Measurements from ENCODE around the gene CDC42BPB.

CDC42BPB gene

DNA sequence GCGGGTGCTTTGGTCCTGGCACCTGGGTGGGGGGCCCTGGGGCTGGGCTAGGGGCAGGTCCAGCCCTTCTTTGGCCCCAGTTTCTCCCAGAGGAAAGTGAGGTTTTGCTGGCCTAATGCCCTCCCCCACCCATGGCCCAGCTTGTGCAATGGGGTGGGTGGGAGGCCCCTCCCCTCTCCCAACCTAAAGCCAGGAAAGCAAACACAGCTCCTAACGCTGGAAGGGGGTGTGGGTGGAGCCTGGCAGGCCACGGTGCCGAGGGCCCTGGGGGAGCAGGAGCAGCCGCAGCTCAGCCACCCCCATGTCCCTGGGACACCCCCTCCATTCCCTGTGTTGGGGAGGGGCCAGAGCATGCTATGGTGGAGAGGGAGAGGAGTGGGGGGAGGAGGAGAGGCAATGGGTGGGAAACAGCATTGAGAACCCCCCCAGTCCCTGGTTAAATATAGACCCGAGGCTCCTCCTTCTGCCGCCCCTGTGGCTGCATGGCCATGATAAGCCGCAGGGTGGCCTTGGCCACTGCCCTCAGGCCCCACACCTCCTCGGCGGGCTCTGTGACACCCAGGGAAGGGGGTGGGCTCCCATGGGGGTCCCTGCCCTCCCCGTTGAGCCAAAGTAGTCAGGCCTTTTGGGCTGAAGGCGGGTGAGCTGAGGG lies 41.9 kb upstream of the CDC42BPB start:
- Mint-ChIP-seq H3K4me3 (no peak overlapping the region), H3K36me3 (no peaks in the 10 kb centered on the region)

GRCh38 chr14:103097994-103098957 lies 40.9 kb upstream of the CDC42BPB start:
- no peak for ATAC-seq
- no peak for DNase-seq (ENCODE audit: low spot score in 2 of 2)
- Mint-ChIP-seq H3K4me1 (peaks cover under 1% of the 10 kb centered on the region), H3K27ac (no peak overlapping the region), H3K9me3 (no peaks in the 10 kb centered on the region), H3K4me3 (no peak overlapping the region), H3K36me3 (no peaks in the 10 kb centered on the region)

More for the DNA sequence above, 41.9 kb upstream of the CDC42BPB start:
- Mint-ChIP-seq H3K4me1 (peaks cover 5% of the 10 kb centered on the region), H3K9me3 (no peaks in the 10 kb centered on the region), H3K27ac (no peak overlapping the region)
- ATAC-seq (no peak), DNase-seq (ENCODE audit: low spot score in 2 of 2) (no peak)

DNA sequence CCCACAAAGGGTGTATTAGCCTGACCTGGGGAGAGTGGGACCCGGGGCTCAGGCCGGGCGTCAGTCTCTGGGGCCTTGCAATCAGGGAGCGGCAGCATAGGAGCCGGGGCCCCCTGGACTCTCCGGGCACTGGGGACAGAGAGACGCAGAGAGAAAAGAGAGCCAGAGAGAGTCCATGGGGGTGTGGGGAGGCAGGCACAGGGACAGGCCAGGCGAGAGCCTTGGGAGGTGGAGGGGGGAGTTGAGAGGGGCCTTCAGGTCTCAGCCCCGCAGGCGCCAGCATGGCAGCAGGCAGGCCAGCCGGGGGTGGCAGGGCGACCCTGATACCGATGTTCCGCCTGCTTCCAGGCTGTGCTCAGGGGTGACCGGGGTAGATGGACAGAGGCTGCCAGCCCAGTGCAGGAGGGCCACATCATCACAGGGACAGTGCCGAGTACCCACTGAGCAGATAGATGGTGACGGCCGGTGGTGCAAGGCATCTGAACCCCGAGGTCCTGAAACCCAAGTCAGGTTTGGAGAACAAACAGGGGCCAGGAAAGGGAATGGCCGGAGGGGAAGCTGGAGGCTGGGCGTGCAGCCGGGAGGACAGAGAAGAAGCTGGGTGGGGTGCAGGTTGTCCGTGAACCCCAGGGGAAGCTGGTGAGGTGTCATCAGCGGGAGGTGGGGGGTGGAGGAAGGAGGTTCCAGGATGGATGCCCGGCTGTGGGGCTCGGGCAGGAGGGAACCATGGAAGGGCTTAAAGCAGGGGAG lies 40.1 kb upstream of the CDC42BPB start:
- H3K27ac Mint-ChIP-seq = no peak overlapping the region

GRCh38 chr14:103096387-103096786 lies 39.0 kb upstream of the CDC42BPB start:
- ATAC-seq (no peak), DNase-seq (ENCODE audit: low spot score in 2 of 2) (no peak)
- H3K4me1 Mint-ChIP-seq = peaks cover 6% of the 10 kb centered on the region
- no peak overlapping the region for H3K4me3 Mint-ChIP-seq
- no peaks in the 10 kb centered on the region for H3K36me3 Mint-ChIP-seq
- H3K9me3 Mint-ChIP-seq = no peaks in the 10 kb centered on the region
- no peak overlapping the region for H3K27ac Mint-ChIP-seq

More for the DNA sequence above, 40.1 kb upstream of the CDC42BPB start:
- H3K9me3 Mint-ChIP-seq = no peaks in the 10 kb centered on the region
- H3K4me1 Mint-ChIP-seq = no peaks in the 10 kb centered on the region
- DNase-seq (ENCODE audit: low spot score in 2 of 2) (no peak), ATAC-seq (no peak)
- no peak overlapping the region for H3K4me3 Mint-ChIP-seq
- H3K36me3 Mint-ChIP-seq = no peaks in the 10 kb centered on the region

DNA sequence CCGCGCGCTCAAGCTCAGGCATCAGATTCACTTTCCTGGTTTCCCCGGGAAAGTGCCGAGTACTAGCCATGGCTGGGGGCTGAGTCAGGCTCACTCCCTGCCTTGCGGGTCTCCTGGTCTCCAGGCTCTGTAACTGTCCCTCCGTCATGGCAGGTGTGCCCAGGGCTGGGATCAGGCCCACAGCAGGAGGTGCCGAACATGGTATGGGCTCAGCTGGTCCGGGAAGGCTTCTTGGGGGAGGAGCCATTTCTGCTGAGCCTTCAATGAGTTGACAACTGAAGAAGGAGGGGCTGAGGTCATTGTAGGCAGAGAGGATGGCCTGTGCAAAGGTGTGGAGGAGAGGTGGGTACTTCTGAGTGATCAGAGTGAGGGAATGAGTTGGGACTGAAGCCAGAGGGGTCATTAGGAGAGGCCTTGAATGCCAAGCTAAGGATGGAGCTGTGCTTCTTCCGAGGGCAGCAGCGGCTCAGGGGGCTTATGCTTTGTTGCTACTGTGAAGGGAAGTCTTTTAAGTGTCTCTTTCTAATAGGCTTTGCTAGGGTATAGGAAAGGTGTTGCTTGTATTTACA lies 37.9 kb upstream of the CDC42BPB start:
- no peak for ATAC-seq
- no peaks in the 10 kb centered on the region for H3K9me3 Mint-ChIP-seq
- peaks cover 11% of the 10 kb centered on the region for H3K4me1 Mint-ChIP-seq
- no peak overlapping the region for H3K27ac Mint-ChIP-seq
- no peaks in the 10 kb centered on the region for H3K36me3 Mint-ChIP-seq
- DNase-seq (ENCODE audit: low spot score in 2 of 2) = no peak
- no peak overlapping the region for H3K4me3 Mint-ChIP-seq

GRCh38 chr14:103094406-103095209 lies 37.3 kb upstream of the CDC42BPB start, which contains the start of gene EXOC3L4:
TSS of gene EXOC3L4 (plus strand) at chr14:103094725. CDS start at chr14:103100220, 5,495 bp downstream.
- Mint-ChIP-seq H3K36me3 (no peaks in the 10 kb centered on the region), H3K4me3 (no peak within 1 kb of the TSS), H3K27ac (no peak within 1 kb of the TSS), H3K9me3 (no peaks in the 10 kb centered on the region), H3K4me1 (peaks cover 11% of the 10 kb centered on the region)
- DNase-seq (ENCODE audit: low spot score in 2 of 2) (no peak), ATAC-seq (no peak)

DNA sequence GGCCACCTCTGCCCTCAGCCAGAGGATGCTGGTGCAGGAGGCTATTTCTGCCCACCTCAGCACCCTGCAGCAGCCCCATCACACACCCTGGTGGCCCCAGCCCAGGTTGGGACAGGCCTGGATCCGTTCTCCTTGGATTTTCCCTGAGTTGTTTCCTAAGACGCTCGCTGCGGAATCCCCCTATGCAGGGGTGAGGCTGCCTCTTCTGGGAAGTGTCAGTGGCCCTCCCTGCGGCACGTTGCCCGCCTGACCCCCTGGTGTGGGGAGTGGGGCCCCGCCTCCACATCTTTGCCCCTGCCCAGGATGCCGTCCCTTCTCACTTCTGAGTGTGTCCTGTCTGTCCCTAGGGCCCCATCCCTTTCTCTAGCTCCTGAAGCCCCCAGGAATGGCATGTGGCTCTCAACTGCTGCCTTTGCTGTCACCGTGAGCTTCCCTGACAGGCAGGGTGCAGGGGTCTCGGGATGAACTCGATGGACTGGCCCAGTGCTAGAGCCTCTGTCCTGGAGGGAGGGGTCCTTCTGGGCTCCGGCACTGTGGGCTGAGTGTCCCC lies 36.6 kb upstream of the CDC42BPB start:
- no peaks in the 10 kb centered on the region for H3K36me3 Mint-ChIP-seq
- no peak overlapping the region for H3K4me3 Mint-ChIP-seq
- ATAC-seq = no peak
- no peaks in the 10 kb centered on the region for H3K9me3 Mint-ChIP-seq
- peaks cover 11% of the 10 kb centered on the region for H3K4me1 Mint-ChIP-seq
- no peak overlapping the region for H3K27ac Mint-ChIP-seq
- no peak for DNase-seq (ENCODE audit: low spot score in 2 of 2)

DNA sequence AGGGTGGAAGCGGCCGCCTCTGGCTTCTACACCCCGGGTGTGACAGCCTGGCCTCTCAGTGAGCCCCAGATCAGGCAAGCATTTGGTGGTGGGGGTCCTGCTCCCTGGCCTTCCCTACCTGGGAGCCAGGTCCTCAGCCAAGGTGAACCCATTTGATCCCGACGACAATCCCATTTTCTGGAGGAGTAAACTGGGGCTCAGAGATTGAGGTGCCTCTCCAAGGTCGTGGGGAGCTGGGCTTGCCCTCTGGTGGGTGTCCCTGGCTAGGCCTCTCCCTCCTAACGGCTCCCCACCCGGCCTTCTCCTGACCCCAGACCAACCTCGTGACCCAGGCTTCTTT lies 34.5 kb upstream of the CDC42BPB start:
- Mint-ChIP-seq H3K27ac (no peak overlapping the region), H3K9me3 (no peaks in the 10 kb centered on the region), H3K4me1 (peaks cover 11% of the 10 kb centered on the region), H3K36me3 (no peaks in the 10 kb centered on the region), H3K4me3 (peak overlapping the region; percentile 59)
- no peak for DNase-seq (ENCODE audit: low spot score in 2 of 2)
- no peak for ATAC-seq

GRCh38 chr14:103091041-103091882 lies 33.9 kb upstream of the CDC42BPB start:
- H3K4me1 Mint-ChIP-seq = peaks cover 11% of the 10 kb centered on the region
- DNase-seq (ENCODE audit: low spot score in 2 of 2) (peak; percentile 60 to 82), ATAC-seq (peak; percentile 85)
- H3K36me3 Mint-ChIP-seq = no peaks in the 10 kb centered on the region
- H3K4me3 Mint-ChIP-seq = peak overlapping the region; percentile 59
- no peak overlapping the region for H3K27ac Mint-ChIP-seq
- no peaks in the 10 kb centered on the region for H3K9me3 Mint-ChIP-seq

- H3K4me3 Mint-ChIP-seq = peak overlapping the region; percentile 59
These were observed 33.2 kb upstream of the CDC42BPB start for GRCh38 chr14:103090481-103091020.

GRCh38 chr14:103089386-103090335 lies 32.3 kb upstream of the CDC42BPB start:
- Mint-ChIP-seq H3K4me1 (peaks cover 11% of the 10 kb centered on the region), H3K9me3 (no peaks in the 10 kb centered on the region), H3K36me3 (no peaks in the 10 kb centered on the region), H3K27ac (no peak overlapping the region), H3K4me3 (no peak overlapping the region)
- DNase-seq (ENCODE audit: low spot score in 2 of 2) = no peak
- no peak for ATAC-seq

More at GRCh38 chr14:103090481-103091020, 33.2 kb upstream of the CDC42BPB start:
- Mint-ChIP-seq H3K27ac (no peak overlapping the region), H3K9me3 (no peaks in the 10 kb centered on the region), H3K36me3 (no peaks in the 10 kb centered on the region), H3K4me1 (peaks cover 11% of the 10 kb centered on the region)
- ATAC-seq (no peak), DNase-seq (ENCODE audit: low spot score in 2 of 2) (no peak)

GRCh38 chr14:103088921-103089320 lies 31.6 kb upstream of the CDC42BPB start:
- no peak for DNase-seq (ENCODE audit: low spot score in 2 of 2)
- Mint-ChIP-seq H3K4me1 (peaks cover 11% of the 10 kb centered on the region), H3K36me3 (no peaks in the 10 kb centered on the region), H3K4me3 (no peak overlapping the region), H3K9me3 (no peaks in the 10 kb centered on the region), H3K27ac (no peak overlapping the region)
- no peak for ATAC-seq

All from stimulated activated effector memory CD8-positive, alpha-beta T cell treated with anti-CD3 and anti-CD28 coated beads, Interleukin-12 subunit alpha, Interleukin-12 subunit beta, amount 100 ng/mL, for 72 hours (primary cell).